MCF 10A (cell line): ENCODE data around the gene ADAMTS3. TPM values are rescaled to one million over a fixed set of nuclear protein-coding genes. Genes with fewer than 3 reads are reported as not detected.

Experiments used
- BruUV-seq: library from RNA; stranded (reverse); fragments of 400-500 nt; replicated peaks from 2 replicates; lab custom pipeline; 2021; lab: Mats Ljungman, UMichigan
- CTCF ChIA-PET: fragments of 300-600 bp; sonication (Branson Sonifier 250); formaldehyde crosslinking; extraction: SDS; loops from one replicate; lab custom pipeline; 2021; ENCODE audit warnings: antibody characterized with exemption, inconsistent platforms; lab: Yijun Ruan, JAX
- POLR2A ChIA-PET: fragments of 300-600, 350-650 bp; sonication (Branson Sonifier 250); formaldehyde crosslinking; extraction: SDS; loops from one replicate; lab custom pipeline; 2020; ENCODE audit warnings: antibody characterized with exemption, inconsistent platforms; lab: Yijun Ruan, JAX
- DNase-seq: peaks from one replicate; pipeline ENCODE4 v3.0.0-alpha.2; 2018; ENCODE audit not compliant: unreplicated experiment
- H3K27ac Mint-ChIP-seq: one replicate; pipeline ENCODE4 v1.8.0; 2022; ENCODE audit warnings: mild to moderate bottlenecking, low read depth, mixed read lengths; ENCODE audit not compliant: unreplicated experiment
- H3K27me3 Mint-ChIP-seq: one replicate; pipeline ENCODE4 v1.8.0; 2022; ENCODE audit warnings: mixed read lengths; ENCODE audit not compliant: insufficient read depth, unreplicated experiment
- H3K36me3 Mint-ChIP-seq: one replicate; pipeline ENCODE4 v1.8.0; 2022; ENCODE audit warnings: mild to moderate bottlenecking, moderate library complexity, mixed read lengths; ENCODE audit not compliant: insufficient read depth, unreplicated experiment
- H3K4me1 Mint-ChIP-seq: one replicate; pipeline ENCODE4 v1.8.0; 2022; ENCODE audit warnings: mixed read lengths; ENCODE audit not compliant: insufficient read depth, unreplicated experiment
- H3K4me3 Mint-ChIP-seq: one replicate; pipeline ENCODE4 v1.8.0; 2022; ENCODE audit warnings: mild to moderate bottlenecking, moderate library complexity, mixed read lengths; ENCODE audit not compliant: unreplicated experiment
- H3K9me3 Mint-ChIP-seq: one replicate; pipeline ENCODE4 v1.8.0; 2022; ENCODE audit warnings: mixed read lengths; ENCODE audit not compliant: unreplicated experiment
- intact Hi-C: fragments of 100-400 bp; cut with micrococcal nuclease; formaldehyde crosslinking; loops from 2 replicates; pipeline ENCODE4 v1.14.1; 2022
- total RNA-seq: library from RNA; stranded (reverse); gene quantifications from 2 replicates; pipeline ENCODE4 v1.2.3, GENCODE V29; 2022
- TF ChIP-seq, protein P1 (sequence below): fragments of 200-600 bp; IDR thresholded peaks from one replicate; pipeline ENCODE4 v1.8.0; 2022; ENCODE audit warnings: antibody characterized with exemption, mild to moderate bottlenecking; ENCODE audit not compliant: unreplicated experiment

ADAMTS3 gene
- total RNA-seq, 1 experiment from 2014 or later, result 0.58 TPM

DNA sequence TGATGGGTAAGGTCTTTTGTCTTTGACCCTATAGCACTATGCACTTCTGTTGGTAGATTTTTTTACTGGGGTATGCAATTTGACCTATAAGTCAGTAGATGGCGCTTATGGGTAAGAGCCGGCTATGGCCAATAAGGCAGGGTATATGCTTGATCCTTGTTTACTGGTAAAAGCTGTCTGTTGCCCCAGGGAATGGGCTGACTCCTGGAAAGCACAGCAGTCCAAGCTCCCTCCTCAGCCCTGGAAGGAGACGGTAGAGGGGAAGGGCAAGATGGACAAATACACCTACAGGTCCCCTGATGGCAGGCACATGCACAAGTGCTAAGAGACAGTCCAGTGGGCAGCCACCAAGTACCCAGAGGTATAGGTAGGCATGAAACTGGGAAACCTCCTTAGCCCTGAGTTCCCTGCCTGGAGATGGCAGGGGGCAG, 63.7 kb downstream of the ADAMTS3 start:
- no peak overlapping the region for H3K27ac Mint-ChIP-seq
- H3K27me3 Mint-ChIP-seq, result no peaks in the 10 kb centered on the region
- H3K9me3 Mint-ChIP-seq, result peaks cover 3% of the 10 kb centered on the region
- no peak overlapping the region for H3K4me3 Mint-ChIP-seq
- no TSS peak for BruUV-seq
- intact Hi-C loops, result loop anchor here (1.0 to 2.0 kb wide), 5 partner anchors 63 to 514 kb away; partner anchors contain the start of gene ADAMTS3
- TF ChIP-seq, protein P1, sequence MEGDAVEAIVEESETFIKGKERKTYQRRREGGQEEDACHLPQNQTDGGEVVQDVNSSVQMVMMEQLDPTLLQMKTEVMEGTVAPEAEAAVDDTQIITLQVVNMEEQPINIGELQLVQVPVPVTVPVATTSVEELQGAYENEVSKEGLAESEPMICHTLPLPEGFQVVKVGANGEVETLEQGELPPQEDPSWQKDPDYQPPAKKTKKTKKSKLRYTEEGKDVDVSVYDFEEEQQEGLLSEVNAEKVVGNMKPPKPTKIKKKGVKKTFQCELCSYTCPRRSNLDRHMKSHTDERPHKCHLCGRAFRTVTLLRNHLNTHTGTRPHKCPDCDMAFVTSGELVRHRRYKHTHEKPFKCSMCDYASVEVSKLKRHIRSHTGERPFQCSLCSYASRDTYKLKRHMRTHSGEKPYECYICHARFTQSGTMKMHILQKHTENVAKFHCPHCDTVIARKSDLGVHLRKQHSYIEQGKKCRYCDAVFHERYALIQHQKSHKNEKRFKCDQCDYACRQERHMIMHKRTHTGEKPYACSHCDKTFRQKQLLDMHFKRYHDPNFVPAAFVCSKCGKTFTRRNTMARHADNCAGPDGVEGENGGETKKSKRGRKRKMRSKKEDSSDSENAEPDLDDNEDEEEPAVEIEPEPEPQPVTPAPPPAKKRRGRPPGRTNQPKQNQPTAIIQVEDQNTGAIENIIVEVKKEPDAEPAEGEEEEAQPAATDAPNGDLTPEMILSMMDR, result peak; percentile 71
- DNase-seq, result peak; percentile 68
- ChIA-PET CTCF (interaction anchor here (0.6 to 3.6 kb wide), 42 partner anchors 9 to 1816 kb away, joined by 3 to 21 read pairs (median 3); no protein-coding TSS in a partner anchor), POLR2A (interaction anchor here (1.2 kb wide), 1 partner anchor 62 kb away, joined by 3 read pairs; no protein-coding TSS in a partner anchor)
- H3K36me3 Mint-ChIP-seq, result no peaks in the 10 kb centered on the region
- H3K4me1 Mint-ChIP-seq, result peaks cover 5% of the 10 kb centered on the region

DNA sequence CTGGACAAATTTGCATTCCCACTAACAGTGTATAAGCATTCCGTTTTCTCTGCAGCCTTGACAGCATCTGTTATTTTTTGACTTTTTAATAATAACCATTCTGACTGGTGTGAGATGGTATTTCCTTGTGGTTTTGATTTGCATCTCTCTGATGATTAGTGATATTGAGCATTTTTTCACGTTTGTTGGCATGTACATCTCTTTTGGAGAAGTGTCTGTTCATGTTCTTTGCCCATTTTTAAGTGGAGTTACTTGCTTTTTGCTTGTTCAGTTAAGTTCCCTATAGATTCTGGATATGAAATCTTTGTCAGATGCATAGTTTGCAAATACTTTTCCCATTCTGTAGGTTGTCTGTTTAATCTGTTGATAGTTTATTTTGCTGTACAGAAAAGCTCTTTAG, 68.8 kb downstream of the ADAMTS3 start:
- POLR2A ChIA-PET, result interaction anchor here (1.0 kb wide), 1 partner anchor 142 kb away, joined by 3 read pairs; no protein-coding TSS in a partner anchor
- Mint-ChIP-seq H3K9me3 (peaks cover 13% of the 10 kb centered on the region), H3K36me3 (no peaks in the 10 kb centered on the region), H3K4me1 (peaks cover 2% of the 10 kb centered on the region), H3K4me3 (no peak overlapping the region), H3K27ac (no peak overlapping the region), H3K27me3 (no peaks in the 10 kb centered on the region)
- no peak for DNase-seq
- TF ChIP-seq, protein P1, result no peak
- CTCF ChIA-PET, result interaction anchor here (1.1 kb wide), 1 partner anchor 13 kb away, joined by 3 read pairs; no protein-coding TSS in a partner anchor
- BruUV-seq, result no TSS peak
- intact Hi-C loops, result no loop called here

DNA sequence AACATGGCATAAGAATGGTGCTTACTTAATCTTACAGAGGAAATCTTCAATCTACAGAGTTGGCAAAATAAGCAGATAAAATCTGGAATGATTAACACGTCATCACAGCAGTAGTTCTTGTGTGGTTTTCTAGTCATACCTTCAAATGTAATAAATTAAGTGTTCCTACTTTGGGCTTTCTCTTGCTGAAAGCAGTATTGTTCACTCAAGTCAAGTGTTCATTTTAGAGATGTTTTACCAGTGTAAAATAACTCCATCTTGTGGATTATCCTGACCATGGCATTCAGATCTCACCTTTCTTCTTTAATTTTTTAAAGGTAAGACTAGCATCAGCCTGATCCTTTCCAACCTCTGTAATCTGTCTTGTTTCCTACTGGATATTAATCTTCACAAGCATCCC, 72.9 kb downstream of the ADAMTS3 start:
- ChIA-PET POLR2A (interaction anchor here (0.6 kb wide), 1 partner anchor 192 kb away, joined by 3 read pairs; no protein-coding TSS in a partner anchor), CTCF (interaction anchor here (0.6 to 5.3 kb wide), 18 partner anchors 9 to 759 kb away, joined by 3 to 34 read pairs (median 5); no protein-coding TSS in a partner anchor)
- peak; percentile 20 for DNase-seq
- BruUV-seq, result no TSS peak
- no peaks in the 10 kb centered on the region for H3K27me3 Mint-ChIP-seq
- H3K9me3 Mint-ChIP-seq, result peaks cover 22% of the 10 kb centered on the region
- no peaks in the 10 kb centered on the region for H3K4me1 Mint-ChIP-seq
- no peak overlapping the region for H3K4me3 Mint-ChIP-seq
- TF ChIP-seq, protein P1, result peak; percentile 25
- H3K36me3 Mint-ChIP-seq, result no peaks in the 10 kb centered on the region
- no peak overlapping the region for H3K27ac Mint-ChIP-seq
- intact Hi-C loops, result loop anchor here (1.0 to 10.0 kb wide), 3 partner anchors 170 to 759 kb away; partner anchors contain the start of gene ANKRD17

DNA sequence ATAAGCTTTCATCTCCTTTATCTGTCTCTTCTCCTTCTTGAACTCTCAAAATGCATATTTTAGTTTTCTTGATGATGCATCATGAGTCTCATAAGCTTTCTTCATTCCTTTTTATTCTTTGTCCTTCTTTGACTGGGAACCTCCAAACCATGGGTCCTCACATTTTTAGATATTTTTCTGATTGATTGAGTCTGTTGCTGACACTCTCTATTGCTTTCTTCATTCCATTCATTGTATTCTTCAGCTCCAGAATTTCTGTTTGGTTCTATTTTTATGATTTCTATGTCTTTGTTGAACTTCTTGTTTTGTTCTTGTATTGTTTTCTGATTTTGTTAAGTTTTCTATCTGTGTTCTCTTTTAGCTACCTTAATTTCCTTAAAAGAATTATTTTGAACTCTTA, 74.9 kb downstream of the ADAMTS3 start:
- intact Hi-C loops, result loop anchor here (10.0 kb wide), 1 partner anchor 761 kb away; the partner anchor contains the start of gene ANKRD17
- CTCF ChIA-PET, result interaction anchor here (0.7 to 5.3 kb wide), 9 partner anchors 9 to 528 kb away, joined by 3 to 34 read pairs (median 5); no protein-coding TSS in a partner anchor
- DNase-seq, result no peak

More for the DNA sequence above, 74.9 kb downstream of the ADAMTS3 start:
- H3K36me3 Mint-ChIP-seq, result no peaks in the 10 kb centered on the region
- H3K4me3 Mint-ChIP-seq, result no peak overlapping the region
- TF ChIP-seq, protein P1, result no peak
- no TSS peak for BruUV-seq
- H3K27ac Mint-ChIP-seq, result no peak overlapping the region
- H3K9me3 Mint-ChIP-seq, result peaks cover 8% of the 10 kb centered on the region
- no peaks in the 10 kb centered on the region for H3K27me3 Mint-ChIP-seq
- peaks cover 13% of the 10 kb centered on the region for H3K4me1 Mint-ChIP-seq
- POLR2A ChIA-PET, result no interaction called here
